GM12891 (cell line): ENCODE data around the gene KRI1.
A peak's percentile ranks its signal among the peaks of the same experiment; 100 is the strongest.
"Not testable (repeated sequence)": the region's sequence is repeated elsewhere in the genome, so short reads cannot be mapped to it uniquely, and the experiment has no call there.

Source experiments
- DNase-seq: peaks from one replicate; pipeline ENCODE4 v3.0.0; 2011; ENCODE audit warnings: low spot score; ENCODE audit not compliant: insufficient read length
- FAIRE-seq: peaks from 2 replicates; lab custom pipeline; 2011; peaks lifted over from hg19 to GRCh38; lab: Jason Lieb, UNC
- PAX5 ChIP-seq: IDR thresholded peaks from 2 replicates; pipeline ENCODE4 v1.6.1; 2011; ENCODE audit warnings: low read length, moderate library complexity, mild to moderate bottlenecking; ENCODE audit not compliant: insufficient read depth, severe bottlenecking
- POLR2A ChIP-seq: IDR thresholded peaks from 2 replicates; pipeline ENCODE4 v1.6.1; 2011; ENCODE audit warnings: low read depth, low read length, control low read depth
- POLR2AphosphoS5 ChIP-seq: IDR thresholded peaks from 2 replicates; pipeline ENCODE4 v1.6.1; 2011; ENCODE audit warnings: low read depth, low read length, control low read depth
- POU2F2 ChIP-seq: IDR thresholded peaks from 2 replicates; pipeline ENCODE4 v1.6.1; 2011; ENCODE audit warnings: low read depth, mild to moderate bottlenecking, control low read depth, low read length, moderate library complexity
- SPI1 ChIP-seq: IDR thresholded peaks from 2 replicates; pipeline ENCODE4 v1.6.1; 2011; ENCODE audit warnings: low read depth, low read length, control low read depth
- TAF1 ChIP-seq: IDR thresholded peaks from 2 replicates; pipeline ENCODE4 v1.6.1; 2011; ENCODE audit warnings: low read depth, low read length, control low read depth

The KRI1 gene

DNA sequence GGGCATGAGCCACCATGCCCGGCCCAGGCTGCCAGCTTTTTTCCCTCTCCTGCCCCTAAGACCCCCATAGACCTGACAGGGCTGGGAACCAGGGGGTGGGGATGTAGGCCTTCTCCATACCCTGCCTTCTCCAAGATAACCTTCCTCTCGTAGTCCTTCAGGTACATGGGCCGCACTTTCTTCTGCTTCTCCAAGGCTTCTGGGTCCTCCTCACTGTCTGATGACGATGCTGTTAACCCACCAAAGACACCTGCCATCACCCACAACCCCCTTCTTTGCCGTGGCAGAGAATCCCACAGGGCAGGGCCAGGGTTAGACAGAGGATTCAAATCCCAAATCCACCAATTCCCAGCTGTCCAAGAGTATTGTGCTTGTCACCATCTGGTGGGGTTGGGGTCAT lies 3.2 kb downstream of the KRI1 start:
- no peak for TF ChIP-seq TAF1
- no peak for TF ChIP-seq POLR2A
- TF ChIP-seq SPI1 = no peak
- no peak for TF ChIP-seq POU2F2
- TF ChIP-seq PAX5 = no peak
- no peak for TF ChIP-seq POLR2AphosphoS5
- no peak for FAIRE-seq
- no peak for DNase-seq

DNA sequence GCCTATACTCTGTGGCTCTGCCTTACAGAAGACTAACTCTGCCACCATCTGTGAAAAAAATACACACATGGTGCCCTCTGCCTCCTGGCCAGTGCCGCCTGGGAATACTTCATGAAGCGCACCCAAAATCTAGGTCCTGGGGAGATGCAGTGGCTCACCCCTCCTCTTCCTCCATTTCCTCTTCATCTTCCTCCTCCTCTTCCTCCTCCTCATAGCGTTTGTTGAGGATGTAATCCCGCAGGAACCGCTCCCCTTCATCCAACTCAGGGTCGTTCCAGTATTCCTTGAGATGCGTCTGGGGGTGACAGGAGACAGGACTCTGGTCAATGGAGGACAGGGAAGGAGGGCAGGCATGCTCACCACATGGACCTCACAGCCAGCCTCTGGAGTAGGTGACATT lies 5.7 kb downstream of the KRI1 start:
- FAIRE-seq (no peak), DNase-seq (no peak)
- TF ChIP-seq PAX5 = no peak

DNA sequence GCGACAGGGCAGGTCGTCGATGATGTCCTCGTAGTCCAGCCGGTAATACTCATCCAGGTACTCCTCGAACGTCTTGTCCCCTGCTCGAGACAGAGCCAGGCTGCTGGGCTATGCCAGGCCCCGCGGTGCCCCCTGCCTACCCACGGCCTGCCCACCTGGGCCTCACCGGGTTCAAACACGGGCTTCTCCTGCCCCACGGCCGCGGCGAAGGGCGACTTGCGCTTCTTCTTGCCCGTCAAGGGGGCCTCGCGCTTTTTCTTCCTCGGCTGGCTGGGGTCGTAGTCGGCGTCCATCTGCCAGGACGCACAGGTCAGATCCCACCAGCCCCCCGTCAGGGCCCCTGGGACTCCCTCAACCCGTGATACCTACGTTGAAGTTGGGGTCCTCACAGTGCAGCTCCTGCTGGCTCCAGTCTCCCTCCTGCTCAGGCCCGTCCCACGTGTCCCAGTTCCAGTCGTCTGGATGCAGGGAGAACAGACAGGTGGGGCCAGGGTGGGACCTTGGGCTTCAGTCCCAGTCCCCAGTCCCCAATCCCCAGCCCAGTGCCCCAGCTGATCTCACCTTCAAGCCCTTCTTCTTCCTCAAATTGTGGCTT lies 8.1 kb downstream of the KRI1 start:
- DNase-seq = no peak
- TF ChIP-seq POU2F2 = no peak
- TF ChIP-seq POLR2A = no peak
- TF ChIP-seq PAX5 = no peak
- TF ChIP-seq TAF1 = no peak
- no peak for FAIRE-seq

DNA sequence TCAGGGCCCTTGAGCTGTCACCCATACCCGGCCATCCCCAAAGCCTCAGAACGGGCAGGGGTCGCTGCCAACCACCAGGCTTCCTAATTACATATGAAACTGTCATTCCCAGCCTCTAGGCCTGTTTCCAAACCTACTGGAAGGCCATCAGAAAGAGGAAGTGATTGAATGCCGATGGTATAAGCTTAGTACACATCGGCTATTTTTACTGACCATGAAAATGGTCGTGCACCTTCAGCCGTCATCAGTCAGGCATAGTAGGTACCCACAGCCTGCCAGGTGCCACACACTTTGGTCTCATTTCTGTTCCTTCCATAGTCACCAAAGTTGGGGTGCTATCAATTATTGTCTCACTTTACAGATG lies 10.2 kb downstream of the KRI1 start:
- FAIRE-seq = peak; percentile 58
- DNase-seq = no peak
- TF ChIP-seq POLR2AphosphoS5 = peak; percentile 22; the same call in 1 of the 2 replicates
- peak; percentile 71 for TF ChIP-seq SPI1
- TF ChIP-seq POLR2A = peak; percentile 18; the same call in 1 of the 2 replicates
- no peak for TF ChIP-seq POU2F2

DNA sequence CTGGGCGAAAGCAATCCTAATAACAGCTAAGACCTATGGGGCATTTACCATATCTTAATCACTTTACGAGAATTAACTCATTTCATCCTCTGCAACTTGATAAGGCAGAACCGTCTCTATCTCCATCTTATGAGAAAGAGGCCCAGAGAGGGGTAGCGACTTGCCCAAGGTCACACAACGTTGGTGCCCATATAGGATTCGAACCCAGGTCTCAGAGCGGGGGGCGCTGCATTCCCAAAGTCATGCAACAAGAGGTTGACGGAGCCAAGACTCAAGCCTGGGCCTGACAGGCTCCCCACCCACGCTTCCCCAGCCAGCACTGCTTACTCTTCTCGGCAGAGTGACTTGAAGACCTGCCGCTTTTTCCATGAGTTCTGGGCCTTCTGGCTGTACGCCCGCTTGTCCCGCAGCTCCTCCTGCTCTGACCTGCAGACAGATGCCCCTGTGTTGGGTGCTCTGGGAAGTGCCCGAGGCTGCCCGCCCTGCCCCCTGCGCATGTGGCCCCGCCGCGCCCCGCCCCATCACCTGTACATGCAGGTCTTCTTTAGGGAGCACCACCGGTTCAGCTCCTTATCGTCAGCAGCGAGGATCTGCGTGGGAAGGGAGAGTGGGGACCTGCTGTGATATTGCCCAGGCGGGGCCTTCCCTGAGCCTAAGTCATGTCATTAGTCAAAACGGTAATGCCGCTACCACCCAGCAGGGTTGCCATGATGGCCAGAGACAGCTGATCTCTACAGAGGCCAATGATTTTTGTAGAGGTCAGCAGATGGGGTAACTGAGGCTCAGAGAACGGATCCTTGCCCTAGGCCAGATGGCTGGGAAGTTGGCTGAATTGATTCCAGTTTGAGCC lies 10.8 kb downstream of the KRI1 start:
- no peak for FAIRE-seq
- TF ChIP-seq SPI1 (no peak), POU2F2 (no peak), POLR2AphosphoS5 (no peak), PAX5 (no peak)
- no peak for DNase-seq

DNA sequence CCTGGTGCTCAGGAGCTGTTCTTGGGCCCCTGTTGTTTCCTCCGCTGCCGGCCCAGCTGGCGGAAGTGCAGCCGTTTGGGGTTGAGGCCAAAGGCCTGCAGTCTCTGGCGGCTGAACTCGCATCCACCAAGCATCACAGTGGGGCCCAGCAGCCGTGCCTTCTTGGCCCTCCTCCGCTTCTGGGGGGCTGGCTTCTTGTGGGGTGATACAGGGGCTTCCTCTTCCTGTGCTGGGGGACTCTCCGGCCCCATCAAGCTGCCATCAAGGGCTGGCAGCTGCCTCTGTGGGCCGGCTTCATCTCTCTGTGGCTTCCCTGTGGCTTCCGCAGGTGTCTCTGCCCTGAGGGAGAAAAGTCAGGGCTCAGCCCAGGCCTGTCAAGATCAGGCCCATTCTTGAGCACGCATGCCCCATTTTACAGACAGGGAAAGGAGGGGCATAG lies 11.8 kb downstream of the KRI1 start:
- no peak for TF ChIP-seq PAX5
- no peak for TF ChIP-seq TAF1
- no peak; the same call in 1 of the 2 replicates for TF ChIP-seq SPI1
- TF ChIP-seq POLR2AphosphoS5 = no peak
- 0 out of 2 replicates have a peak, but pooled peaks have one; percentile 24 for TF ChIP-seq POU2F2
- no peak for TF ChIP-seq POLR2A
- FAIRE-seq (peak; percentile 94), DNase-seq (peak; percentile 79)

DNA sequence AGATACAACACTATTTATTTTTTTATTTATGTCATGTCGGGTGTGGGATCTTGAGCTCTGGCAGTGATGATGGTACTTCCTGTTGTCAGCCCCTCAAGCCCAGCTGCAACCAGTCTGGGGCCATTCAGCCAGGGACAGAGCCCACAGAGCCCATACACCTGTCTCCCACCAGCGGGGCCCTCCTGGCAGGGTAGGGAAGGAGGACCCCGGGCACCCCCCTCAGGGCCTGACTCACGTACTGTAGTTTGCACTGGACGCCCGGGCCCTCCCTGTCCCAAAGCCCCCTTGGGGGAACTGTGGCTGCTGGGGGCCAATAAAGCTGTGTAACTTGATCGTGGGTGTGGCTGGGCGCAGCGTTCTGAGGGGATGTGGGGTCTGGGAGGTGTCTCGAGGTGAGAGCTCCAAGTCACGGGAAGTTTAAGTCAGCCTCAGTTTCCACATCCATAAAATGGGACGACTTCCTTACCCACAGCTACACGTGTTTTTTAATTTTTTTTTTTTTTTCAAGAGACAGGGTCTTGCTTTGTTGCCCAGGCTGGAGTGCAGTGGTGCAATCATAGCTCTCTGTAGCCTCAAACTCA lies 12.6 kb downstream of the KRI1 start:
- FAIRE-seq (no peak), DNase-seq (no peak)
- TF ChIP-seq PAX5 (no peak), SPI1 (no peak), POLR2AphosphoS5 (no peak)

DNA sequence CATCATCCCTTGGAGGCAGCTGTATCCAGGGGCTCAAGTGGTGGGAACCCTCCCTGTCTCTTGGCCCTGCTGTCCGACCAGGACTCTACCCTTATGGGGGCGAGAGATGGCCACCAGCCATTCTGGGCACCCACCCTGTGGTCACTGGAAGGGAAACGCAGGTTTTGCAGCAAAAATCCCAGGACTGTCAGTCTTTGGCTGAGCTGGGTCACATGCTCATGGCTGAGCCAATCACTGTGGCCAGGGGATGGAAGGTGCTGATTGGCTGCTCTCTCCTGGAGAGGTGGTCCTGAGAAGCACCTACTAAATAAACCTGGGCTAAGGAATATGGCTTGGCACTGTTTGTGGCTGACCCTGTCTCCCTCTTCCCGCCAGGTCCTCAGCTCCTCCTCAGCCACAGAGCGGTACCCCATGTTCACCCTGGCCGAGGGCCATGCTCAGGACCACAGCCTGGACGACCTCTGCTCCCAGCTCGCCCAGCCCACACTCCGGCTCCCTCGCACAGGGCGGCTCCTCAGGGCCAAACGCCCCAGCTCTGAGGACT lies 13.2 kb downstream of the KRI1 start:
- no peak for DNase-seq
- TF ChIP-seq POLR2A (peak; percentile 63), PAX5 (no peak), POU2F2 (no peak), TAF1 (0 out of 2 replicates have a peak, but pooled peaks have one; percentile 19), POLR2AphosphoS5 (peak; percentile 73), SPI1 (no peak)
- FAIRE-seq = peak; percentile 91

DNA sequence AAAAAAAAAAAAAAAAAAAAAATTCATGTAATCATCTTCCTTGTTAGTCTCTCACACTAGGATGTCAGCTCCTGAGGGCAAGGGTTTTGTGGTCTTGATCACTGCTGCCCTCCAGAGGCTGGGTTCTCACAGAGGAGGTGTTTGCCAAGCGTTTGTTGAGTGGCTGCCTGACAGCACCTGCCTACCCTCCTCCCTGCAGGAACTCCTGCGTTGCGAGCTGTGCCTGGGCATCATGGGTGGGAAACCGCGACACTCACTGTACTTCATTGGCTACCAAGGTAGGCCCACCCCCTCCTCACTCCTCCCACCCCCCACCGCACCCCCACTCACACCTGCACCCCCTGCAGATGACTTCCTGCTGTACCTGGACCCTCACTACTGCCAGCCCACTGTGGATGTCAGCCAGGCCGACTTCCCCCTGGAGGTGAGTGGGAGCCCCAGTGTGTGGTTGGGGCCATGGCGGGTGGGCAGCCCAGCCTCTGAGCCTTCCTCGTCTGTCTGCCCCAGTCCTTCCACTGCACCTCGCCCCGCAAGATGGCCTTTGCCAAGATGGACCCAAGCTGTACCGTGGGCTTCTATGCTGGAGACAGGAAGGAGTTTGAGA lies 14.0 kb downstream of the KRI1 start:
- FAIRE-seq (no peak), DNase-seq (no peak)
- TF ChIP-seq SPI1 (no peak), PAX5 (no peak), POU2F2 (no peak), TAF1 (no peak), POLR2A (no peak), POLR2AphosphoS5 (no peak)

DNA sequence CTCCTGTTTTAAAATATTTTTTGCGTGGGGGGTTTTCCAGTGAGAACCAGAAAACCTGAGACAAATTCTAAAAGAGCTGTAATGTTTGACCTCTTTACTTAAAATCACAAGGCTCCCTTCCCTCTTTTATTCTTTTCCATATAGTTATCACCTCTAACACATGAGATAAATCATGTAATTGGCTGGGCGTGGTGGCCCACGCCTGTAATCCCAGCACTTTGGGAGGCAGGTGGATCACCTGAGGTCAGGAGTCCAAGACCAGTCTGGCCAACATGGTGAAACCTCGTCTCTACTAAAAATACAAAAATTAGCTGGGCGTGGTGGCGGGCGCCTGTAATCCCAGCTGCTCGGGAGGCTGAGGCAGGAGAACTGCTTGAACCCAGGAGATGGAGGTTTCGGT lies 14.8 kb downstream of the KRI1 start:
- not testable (repeated sequence) for FAIRE-seq, DNase-seq
